Ectodermal cell (in vitro differentiated cells): ENCODE measurements around the gene ITCH.

Source experiments
- H3K27ac ChIP-seq: 2 replicates; pipeline ENCODE4 v1.7.0; 2013; ENCODE audit warnings: mild to moderate bottlenecking, low read depth, low read length; ENCODE audit not compliant: insufficient read depth, poor library complexity, severe bottlenecking
- H3K27me3 ChIP-seq: 2 replicates; pipeline ENCODE4 v1.7.0; 2013; ENCODE audit warnings: mild to moderate bottlenecking, low read length; ENCODE audit not compliant: insufficient read depth, control insufficient read depth, poor library complexity, severe bottlenecking
- H3K36me3 ChIP-seq: one replicate; pipeline ENCODE4 v1.7.0; 2013; ENCODE audit warnings: low read length; ENCODE audit not compliant: control insufficient read depth, insufficient read depth
- H3K4me1 ChIP-seq: one replicate; pipeline ENCODE4 v1.7.0; 2013; ENCODE audit warnings: low read length; ENCODE audit not compliant: control insufficient read depth, insufficient read depth
- H3K4me3 ChIP-seq: 2 replicates; pipeline ENCODE4 v1.7.0; 2013; ENCODE audit warnings: low read depth, low read length, control low read depth; ENCODE audit not compliant: insufficient read depth
- H3K9me3 ChIP-seq: 2 replicates; pipeline ENCODE4 v1.7.0; 2013; ENCODE audit warnings: mild to moderate bottlenecking, low read length, moderate library complexity; ENCODE audit not compliant: control insufficient read depth
- WGBS, 2 experiments: methylation state at CpG; one replicate each; pipeline ENCODE4 v1.1.7; 2013; ENCODE audit warnings: missing lambda C conversion rate in 2 of 2; 5-methylcytosine and 5-hydroxymethylcytosine counted together

The ITCH gene

GRCh38 chr20:34534391-34535165 lies 171.5 kb downstream of the ITCH start:
- Histone ChIP-seq H3K9me3 (no peaks in the 10 kb centered on the region), H3K4me1 (no peaks in the 10 kb centered on the region), H3K27ac (no peak overlapping the region), H3K36me3 (peaks cover 38% of the 10 kb centered on the region), H3K4me3 (no peak overlapping the region), H3K27me3 (no peaks in the 10 kb centered on the region)
- 96 to 97% methylated on average over 15 of the region's 15 CpGs for WGBS, 2 experiments

- Histone ChIP-seq H3K27me3 (no peaks in the 10 kb centered on the region), H3K36me3 (peaks cover 38% of the 10 kb centered on the region), H3K27ac (no peak overlapping the region), H3K4me3 (no peak overlapping the region), H3K4me1 (no peaks in the 10 kb centered on the region), H3K9me3 (no peaks in the 10 kb centered on the region)
- 96 to 97% methylated on average over 15 of the region's 15 CpGs for WGBS, 2 experiments
Measured at GRCh38 chr20:34535301-34535840, 172.3 kb downstream of the ITCH start.

GRCh38 chr20:34535857-34536256 lies 172.8 kb downstream of the ITCH start:
- WGBS, 2 experiments = 94 to 97% methylated on average over 2 of the region's 2 CpGs
- Histone ChIP-seq H3K27ac (no peak overlapping the region), H3K27me3 (no peaks in the 10 kb centered on the region), H3K4me3 (no peak overlapping the region), H3K36me3 (peaks cover 38% of the 10 kb centered on the region), H3K4me1 (no peaks in the 10 kb centered on the region), H3K9me3 (no peaks in the 10 kb centered on the region)

- Histone ChIP-seq H3K4me1 (no peaks in the 10 kb centered on the region), H3K4me3 (no peak overlapping the region), H3K27ac (no peak overlapping the region), H3K36me3 (peaks cover 43% of the 10 kb centered on the region), H3K27me3 (no peaks in the 10 kb centered on the region), H3K9me3 (no peaks in the 10 kb centered on the region)
- WGBS, 2 experiments = 89 to 91% methylated on average over 10 of the region's 10 CpGs
Measured at GRCh38 chr20:34536798-34537394, 173.8 kb downstream of the ITCH start.

- H3K27ac ChIP-seq = no peak overlapping the region
- WGBS, 2 experiments = 93 to 97% methylated on average over 8 of the region's 8 CpGs
- H3K36me3 ChIP-seq = peaks cover 43% of the 10 kb centered on the region
- H3K9me3 ChIP-seq = no peaks in the 10 kb centered on the region
- H3K27me3 ChIP-seq = no peaks in the 10 kb centered on the region
- H3K4me3 ChIP-seq = no peak overlapping the region
- no peaks in the 10 kb centered on the region for H3K4me1 ChIP-seq
Measured at GRCh38 chr20:34537651-34538050, 174.6 kb downstream of the ITCH start.

GRCh38 chr20:34538671-34539123 lies 175.6 kb downstream of the ITCH start:
- peaks cover 39% of the 10 kb centered on the region for H3K36me3 ChIP-seq
- H3K4me1 ChIP-seq = no peaks in the 10 kb centered on the region
- H3K27ac ChIP-seq = no peak overlapping the region
- H3K9me3 ChIP-seq = no peaks in the 10 kb centered on the region
- no peaks in the 10 kb centered on the region for H3K27me3 ChIP-seq
- no peak overlapping the region for H3K4me3 ChIP-seq
- WGBS, 2 experiments = 71 to 73% methylated on average over 5 of the region's 5 CpGs

GRCh38 chr20:34539756-34540155 lies 176.7 kb downstream of the ITCH start:
- H3K4me3 ChIP-seq = no peak overlapping the region
- H3K27me3 ChIP-seq = no peaks in the 10 kb centered on the region
- WGBS, 2 experiments = 92 to 94% methylated on average over 8 of the region's 8 CpGs
- no peak overlapping the region for H3K27ac ChIP-seq
- no peaks in the 10 kb centered on the region for H3K4me1 ChIP-seq
- H3K36me3 ChIP-seq = peaks cover 31% of the 10 kb centered on the region
- H3K9me3 ChIP-seq = no peaks in the 10 kb centered on the region

- peaks cover 25% of the 10 kb centered on the region for H3K36me3 ChIP-seq
- WGBS, 2 experiments = 95 to 98% methylated on average over 15 of the region's 15 CpGs
- H3K9me3 ChIP-seq = no peaks in the 10 kb centered on the region
- H3K27me3 ChIP-seq = no peaks in the 10 kb centered on the region
- H3K4me1 ChIP-seq = no peaks in the 10 kb centered on the region
- no peak overlapping the region for H3K4me3 ChIP-seq
- H3K27ac ChIP-seq = no peak overlapping the region
Measured at GRCh38 chr20:34540596-34541263, 177.7 kb downstream of the ITCH start.

- Histone ChIP-seq H3K4me1 (no peaks in the 10 kb centered on the region), H3K27ac (no peak overlapping the region), H3K27me3 (no peaks in the 10 kb centered on the region), H3K36me3 (peaks cover 25% of the 10 kb centered on the region), H3K9me3 (no peaks in the 10 kb centered on the region), H3K4me3 (no peak overlapping the region)
- 97% methylated on average over 11 to 12 of the region's 13 CpGs for WGBS, 2 experiments
Measured at GRCh38 chr20:34541264-34541901, 178.3 kb downstream of the ITCH start.

- Histone ChIP-seq H3K4me3 (no peak overlapping the region), H3K27ac (no peak overlapping the region), H3K9me3 (no peaks in the 10 kb centered on the region), H3K36me3 (peaks cover 22% of the 10 kb centered on the region), H3K4me1 (no peaks in the 10 kb centered on the region), H3K27me3 (no peaks in the 10 kb centered on the region)
- 92% methylated on average over 15 to 16 of the region's 16 CpGs for WGBS, 2 experiments
Measured at GRCh38 chr20:34541917-34542316, 178.8 kb downstream of the ITCH start.
